Activated CD4-positive, alpha-beta memory T cell treated with anti-CD3 and anti-CD28 coated beads, Interleukin-2, amount 10 ng/mL, durations not matched to agents 7 days and 5 days (primary cell): ENCODE measurements around the gene IRF4. TPM values are rescaled to one million over a fixed set of nuclear protein-coding genes. Genes with fewer than 3 reads are reported as not detected.

ENCODE experiments used
- CTCF ChIA-PET: fragments of 350-600 bp; sonication (Branson Sonifier 250); formaldehyde crosslinking; loops from one replicate; lab custom pipeline; 2021; ENCODE audit warnings: antibody characterized with exemption, inconsistent platforms; lab: Charles Lee
- POLR2A ChIA-PET: fragments of 350-600 bp; sonication (Branson Sonifier 250); formaldehyde crosslinking; loops from one replicate; lab custom pipeline; 2021; ENCODE audit warnings: antibody characterized with exemption; lab: Charles Lee
- DNase-seq: peaks from one replicate; pipeline ENCODE4 v3.0.0-alpha.2; 2020
- H3K27ac Mint-ChIP-seq: one replicate; pipeline ENCODE4 v1.8.0; 2021; ENCODE audit warnings: mild to moderate bottlenecking, mixed read lengths
- H3K27me3 Mint-ChIP-seq: one replicate; pipeline ENCODE4 v1.8.0; 2021; ENCODE audit warnings: mixed read lengths
- H3K36me3 Mint-ChIP-seq: one replicate; pipeline ENCODE4 v1.8.0; 2021; ENCODE audit warnings: low read depth, mixed read lengths
- H3K4me1 Mint-ChIP-seq: one replicate; pipeline ENCODE4 v1.8.0; 2021; ENCODE audit warnings: mixed read lengths
- H3K4me3 Mint-ChIP-seq: one replicate; pipeline ENCODE4 v1.8.0; 2021; ENCODE audit warnings: mild to moderate bottlenecking, mixed read lengths
- H3K9me3 Mint-ChIP-seq: one replicate; pipeline ENCODE4 v1.8.0; 2021; ENCODE audit warnings: mixed read lengths
- total RNA-seq, 2 experiments: library from RNA; stranded (reverse); gene quantifications; one replicate each; pipeline ENCODE4 v1.2.3, GENCODE V29; 2021

IRF4 gene
- total RNA-seq, 2 experiments from 2014 or later: 171 to 178 TPM

GRCh38 chr6:383856-384255 is 7.7 kb upstream of the IRF4 start:
- CTCF ChIA-PET: interaction anchor here (3.1 kb wide), 1 partner anchor 194 kb away, joined by 10 read pairs; no protein-coding TSS in a partner anchor
- no peaks in the 10 kb centered on the region for H3K36me3 Mint-ChIP-seq
- H3K27me3 Mint-ChIP-seq: peaks cover 20% of the 10 kb centered on the region
- POLR2A ChIA-PET: interaction anchor here (1.2 to 2.0 kb wide), 2 partner anchors 8 to 11 kb away, joined by 3 to 6 read pairs; partner anchors contain the start of gene IRF4
- no peak overlapping the region for H3K4me3 Mint-ChIP-seq
- H3K4me1 Mint-ChIP-seq: peaks cover 16% of the 10 kb centered on the region
- DNase-seq: no peak
- H3K9me3 Mint-ChIP-seq: no peaks in the 10 kb centered on the region
- no peak overlapping the region for H3K27ac Mint-ChIP-seq

- Mint-ChIP-seq H3K4me1 (peaks cover 21% of the 10 kb centered on the region), H3K36me3 (no peaks in the 10 kb centered on the region), H3K27ac (no peak overlapping the region), H3K4me3 (no peak overlapping the region), H3K9me3 (no peaks in the 10 kb centered on the region), H3K27me3 (peaks cover 20% of the 10 kb centered on the region)
- ChIA-PET POLR2A (interaction anchor here (1.1 kb wide), 2 partner anchors 10 to 12 kb away, joined by 3 to 4 read pairs; no protein-coding TSS in a partner anchor), CTCF (interaction anchor here (3.1 kb wide), 1 partner anchor 195 kb away, joined by 10 read pairs; no protein-coding TSS in a partner anchor)
- no peak for DNase-seq
Observed at GRCh38 chr6:384898-385297, 6.7 kb upstream of the IRF4 start.

- H3K4me1 Mint-ChIP-seq: peaks cover 25% of the 10 kb centered on the region
- POLR2A ChIA-PET: interaction anchor here (1.1 kb wide), 2 partner anchors 10 to 11 kb away, joined by 3 to 4 read pairs; no protein-coding TSS in a partner anchor
- H3K4me3 Mint-ChIP-seq: no peak overlapping the region
- H3K27me3 Mint-ChIP-seq: peaks cover 17% of the 10 kb centered on the region
- H3K36me3 Mint-ChIP-seq: no peaks in the 10 kb centered on the region
- H3K27ac Mint-ChIP-seq: no peak overlapping the region
- CTCF ChIA-PET: interaction anchor here (3.1 kb wide), 1 partner anchor 196 kb away, joined by 10 read pairs; no protein-coding TSS in a partner anchor
- no peak for DNase-seq
- H3K9me3 Mint-ChIP-seq: no peaks in the 10 kb centered on the region
Observed at GRCh38 chr6:385614-386013, 5.9 kb upstream of the IRF4 start.

GRCh38 chr6:386688-387266 is 4.8 kb upstream of the IRF4 start:
- peaks cover 2% of the 10 kb centered on the region for H3K36me3 Mint-ChIP-seq
- POLR2A ChIA-PET: interaction anchor here (1.2 kb wide), 1 partner anchor 13 kb away, joined by 3 read pairs; no protein-coding TSS in a partner anchor

GRCh38 chr6:387293-387741 is 4.2 kb upstream of the IRF4 start:
- H3K27ac Mint-ChIP-seq: no peak overlapping the region
- H3K4me1 Mint-ChIP-seq: peaks cover 28% of the 10 kb centered on the region
- ChIA-PET POLR2A (interaction anchor here (0.7 to 1.2 kb wide), 3 partner anchors 12 to 198 kb away, joined by 3 read pairs; no protein-coding TSS in a partner anchor), CTCF (interaction anchor here (0.8 to 7.0 kb wide), 2 partner anchors 138 to 198 kb away, joined by 4 to 57 read pairs; no protein-coding TSS in a partner anchor)
- no peak overlapping the region for H3K4me3 Mint-ChIP-seq
- peaks cover 3% of the 10 kb centered on the region for H3K36me3 Mint-ChIP-seq
- H3K9me3 Mint-ChIP-seq: no peaks in the 10 kb centered on the region
- no peak for DNase-seq
- H3K27me3 Mint-ChIP-seq: peaks cover 10% of the 10 kb centered on the region

More at GRCh38 chr6:386688-387266, 4.8 kb upstream of the IRF4 start:
- CTCF ChIA-PET: interaction anchor here (7.0 kb wide), 1 partner anchor 197 kb away, joined by 57 read pairs; no protein-coding TSS in a partner anchor
- DNase-seq: no peak
- Mint-ChIP-seq H3K4me3 (no peak overlapping the region), H3K27ac (no peak overlapping the region), H3K4me1 (peaks cover 29% of the 10 kb centered on the region), H3K27me3 (peaks cover 13% of the 10 kb centered on the region), H3K9me3 (no peaks in the 10 kb centered on the region)

- peaks cover 28% of the 10 kb centered on the region for H3K4me1 Mint-ChIP-seq
- ChIA-PET CTCF (interaction anchor here (0.8 to 7.3 kb wide), 3 partner anchors 16 to 199 kb away, joined by 4 to 57 read pairs (median 45); no protein-coding TSS in a partner anchor), POLR2A (interaction anchor here (0.7 to 8.3 kb wide), 9 partner anchors 11 to 323 kb away, joined by 3 to 328 read pairs (median 5); no protein-coding TSS in a partner anchor)
- H3K4me3 Mint-ChIP-seq: no peak overlapping the region
- H3K36me3 Mint-ChIP-seq: peaks cover 11% of the 10 kb centered on the region
- H3K9me3 Mint-ChIP-seq: no peaks in the 10 kb centered on the region
- peak overlapping the region; percentile 13 for H3K27ac Mint-ChIP-seq
- peaks cover 9% of the 10 kb centered on the region for H3K27me3 Mint-ChIP-seq
- no peak for DNase-seq
Observed at GRCh38 chr6:388202-388903, 3.2 kb upstream of the IRF4 start.

GRCh38 chr6:389143-389542 is 2.4 kb upstream of the IRF4 start:
- POLR2A ChIA-PET: interaction anchor here (0.7 to 8.3 kb wide), 26 partner anchors 13 to 329 kb away, joined by 3 to 328 read pairs (median 8); partner anchors contain the start of genes DUSP22 and EXOC2
- H3K27me3 Mint-ChIP-seq: peaks cover 5% of the 10 kb centered on the region
- H3K9me3 Mint-ChIP-seq: no peaks in the 10 kb centered on the region
- CTCF ChIA-PET: interaction anchor here (0.9 to 7.3 kb wide), 8 partner anchors 10 to 199 kb away, joined by 3 to 57 read pairs (median 7); no protein-coding TSS in a partner anchor
- peaks cover 33% of the 10 kb centered on the region for H3K4me1 Mint-ChIP-seq
- H3K36me3 Mint-ChIP-seq: peaks cover 18% of the 10 kb centered on the region
- H3K4me3 Mint-ChIP-seq: peak overlapping the region; percentile 93
- no peak for DNase-seq
- peak overlapping the region; percentile 98 for H3K27ac Mint-ChIP-seq

GRCh38 chr6:389622-390021 is 1.9 kb upstream of the IRF4 start:
- Mint-ChIP-seq H3K9me3 (no peaks in the 10 kb centered on the region), H3K27ac (peak overlapping the region; percentile 98), H3K27me3 (peaks cover 5% of the 10 kb centered on the region), H3K36me3 (peaks cover 21% of the 10 kb centered on the region), H3K4me1 (peaks cover 37% of the 10 kb centered on the region), H3K4me3 (peak overlapping the region; percentile 93)
- ChIA-PET POLR2A (interaction anchor here (0.7 to 8.3 kb wide), 31 partner anchors 9 to 328 kb away, joined by 3 to 328 read pairs (median 7); partner anchors contain the start of genes DUSP22 and EXOC2), CTCF (interaction anchor here (0.8 to 7.3 kb wide), 14 partner anchors 10 to 204 kb away, joined by 3 to 57 read pairs (median 4); no protein-coding TSS in a partner anchor)
- DNase-seq: peak; percentile 54

GRCh38 chr6:390914-391558 is 516 bp upstream of the IRF4 start:
- H3K36me3 Mint-ChIP-seq: peaks cover 36% of the 10 kb centered on the region
- peak overlapping the region; percentile 98 for H3K27ac Mint-ChIP-seq
- no peak for DNase-seq
- peak overlapping the region; percentile 93 for H3K4me3 Mint-ChIP-seq
- peaks cover under 1% of the 10 kb centered on the region for H3K27me3 Mint-ChIP-seq
- POLR2A ChIA-PET: interaction anchor here (0.6 to 8.3 kb wide), 52 partner anchors 8 to 320 kb away, joined by 3 to 328 read pairs (median 8); partner anchors contain the start of genes DUSP22 and EXOC2
- CTCF ChIA-PET: interaction anchor here (0.6 to 7.3 kb wide), 18 partner anchors 8 to 242 kb away, joined by 3 to 57 read pairs (median 4); no protein-coding TSS in a partner anchor
- peaks cover 51% of the 10 kb centered on the region for H3K4me1 Mint-ChIP-seq
- H3K9me3 Mint-ChIP-seq: no peaks in the 10 kb centered on the region

- peaks cover 48% of the 10 kb centered on the region for H3K36me3 Mint-ChIP-seq
- POLR2A ChIA-PET: interaction anchor here (0.5 to 8.3 kb wide), 53 partner anchors 10 to 1135 kb away, joined by 3 to 328 read pairs (median 7); partner anchors contain the start of genes DUSP22 and EXOC2
- DNase-seq: peak; percentile 64
Observed at GRCh38 chr6:392441-393390, 1.2 kb downstream of the IRF4 start.

More at GRCh38 chr6:392441-393390, 1.2 kb downstream of the IRF4 start:
- H3K27me3 Mint-ChIP-seq: no peaks in the 10 kb centered on the region
- CTCF ChIA-PET: interaction anchor here (0.5 to 7.3 kb wide), 15 partner anchors 12 to 280 kb away, joined by 3 to 57 read pairs (median 3); no protein-coding TSS in a partner anchor
- no peaks in the 10 kb centered on the region for H3K9me3 Mint-ChIP-seq
- peak overlapping the region; percentile 96 for H3K27ac Mint-ChIP-seq
- peaks cover 65% of the 10 kb centered on the region for H3K4me1 Mint-ChIP-seq
- peak overlapping the region; percentile 98 for H3K4me3 Mint-ChIP-seq
